H9 (cell line): ENCODE measurements around the gene SH2D2A. TPM values are rescaled to one million over a fixed set of nuclear protein-coding genes. Genes with fewer than 3 reads are reported as not detected.

Experiments used
- DNase-seq: peaks from one replicate; pipeline ENCODE4 v3.0.0-alpha.2; 2017
- H2AFZ ChIP-seq: one replicate; pipeline ENCODE4 v1.6.1; 2013; ENCODE audit warnings: mild to moderate bottlenecking, low read length, control low read depth, moderate library complexity
- H2AK5ac ChIP-seq: 2 replicates; pipeline ENCODE4 v1.6.1; 2013; ENCODE audit warnings: low read length, control low read depth, mixed read lengths; ENCODE audit not compliant: insufficient read length
- H2BK120ac ChIP-seq: one replicate; pipeline ENCODE4 v1.6.1; 2013; ENCODE audit warnings: low read depth, mild to moderate bottlenecking, low read length, control low read depth, inconsistent platforms; ENCODE audit not compliant: poor library complexity, severe bottlenecking
- H2BK12ac ChIP-seq: 2 replicates; pipeline ENCODE4 v1.6.1; 2013; ENCODE audit warnings: low read length, control low read depth, mixed read lengths, low read depth; ENCODE audit not compliant: insufficient read length
- H2BK15ac ChIP-seq: 2 replicates; pipeline ENCODE4 v1.6.1; 2013; ENCODE audit warnings: low read depth, low read length, control low read depth
- H2BK20ac ChIP-seq: one replicate; pipeline ENCODE4 v1.6.1; 2013; ENCODE audit warnings: low read depth, mild to moderate bottlenecking, low read length, control low read depth, inconsistent platforms; ENCODE audit not compliant: poor library complexity, severe bottlenecking
- H2BK5ac ChIP-seq: 2 replicates; pipeline ENCODE4 v1.6.1; 2013; ENCODE audit warnings: low read length, control low read depth, mixed read lengths; ENCODE audit not compliant: insufficient read length
- H3K14ac ChIP-seq: 2 replicates; pipeline ENCODE4 v1.6.1; 2013; ENCODE audit warnings: low read length, control low read depth; ENCODE audit not compliant: insufficient read depth
- H3K18ac ChIP-seq: 2 replicates; pipeline ENCODE4 v1.6.1; 2013; ENCODE audit warnings: low read depth, mild to moderate bottlenecking, mixed read lengths, low read length, control low read depth; ENCODE audit not compliant: insufficient read length
- H3K23ac ChIP-seq: 2 replicates; pipeline ENCODE4 v1.6.1; 2013; ENCODE audit warnings: low read length, control low read depth, mixed read lengths, low read depth; ENCODE audit not compliant: insufficient read length
- H3K23me2 ChIP-seq: 2 replicates; pipeline ENCODE4 v1.6.1; 2013; ENCODE audit warnings: low read depth, mild to moderate bottlenecking, mixed read lengths, low read length, control low read depth; ENCODE audit not compliant: insufficient read length, poor library complexity, severe bottlenecking
- H3K27ac ChIP-seq: 2 replicates; pipeline ENCODE4 v1.5.1; 2013; ENCODE audit warnings: low read length, control low read depth, mixed read lengths, low read depth; ENCODE audit not compliant: insufficient read length
- H3K27me3 ChIP-seq: 2 replicates; pipeline ENCODE4 v1.6.1; 2013; ENCODE audit warnings: low read length, control low read depth, inconsistent platforms; ENCODE audit not compliant: insufficient read depth
- H3K4ac ChIP-seq: 2 replicates; pipeline ENCODE4 v1.6.1; 2013; ENCODE audit warnings: low read depth, mild to moderate bottlenecking, control low read depth, inconsistent platforms, low read length, moderate library complexity
- H3K4me1 ChIP-seq: 2 replicates; pipeline ENCODE4 v1.6.1; 2013; ENCODE audit warnings: low read length, control low read depth, inconsistent platforms; ENCODE audit not compliant: insufficient read depth
- H3K4me2 ChIP-seq: 2 replicates; pipeline ENCODE4 v1.6.1; 2013; ENCODE audit warnings: low read length, control low read depth, mixed read lengths; ENCODE audit not compliant: insufficient read length, insufficient read depth
- H3K56ac ChIP-seq: 2 replicates; pipeline ENCODE4 v1.6.1; 2013; ENCODE audit warnings: low read depth, mild to moderate bottlenecking, mixed read lengths, low read length, control low read depth; ENCODE audit not compliant: insufficient read length
- H3K79me1 ChIP-seq: 2 replicates; pipeline ENCODE4 v1.6.1; 2013; ENCODE audit warnings: low read depth, mild to moderate bottlenecking, moderate library complexity, low read length, control low read depth, inconsistent platforms; ENCODE audit not compliant: insufficient read depth, poor library complexity, severe bottlenecking
- H3K79me2 ChIP-seq: 2 replicates; pipeline ENCODE4 v1.6.1; 2013; ENCODE audit warnings: low read length, control low read depth, inconsistent platforms; ENCODE audit not compliant: insufficient read depth
- H3K9ac ChIP-seq: 2 replicates; pipeline ENCODE4 v1.6.1; 2013; ENCODE audit warnings: low read length, control low read depth, mixed read lengths; ENCODE audit not compliant: insufficient read length; ENCODE audit errors: extremely low read depth
- H3K9me3 ChIP-seq: one replicate; pipeline ENCODE4 v1.6.1; 2013; ENCODE audit warnings: low read depth, low read length, inconsistent platforms; ENCODE audit not compliant: control insufficient read depth
- H3T11ph ChIP-seq: one replicate; pipeline ENCODE4 v1.6.1; 2013; ENCODE audit warnings: mild to moderate bottlenecking, low read length, control low read depth, inconsistent platforms
- H4K20me1 ChIP-seq: one replicate; pipeline ENCODE4 v1.6.1; 2013; ENCODE audit not compliant: control insufficient read depth, insufficient read length, insufficient read depth
- H4K5ac ChIP-seq: 2 replicates; pipeline ENCODE4 v1.6.1; 2013; ENCODE audit warnings: low read depth, mild to moderate bottlenecking, mixed read lengths, low read length, control low read depth; ENCODE audit not compliant: insufficient read length
- H4K8ac ChIP-seq: replicated peaks from 2 replicates; pipeline ENCODE4 v1.6.1; 2013; ENCODE audit warnings: low read length, control low read depth, mixed read lengths, low read depth; ENCODE audit not compliant: insufficient read length
- H4K91ac ChIP-seq: 2 replicates; pipeline ENCODE4 v1.6.1; 2013; ENCODE audit warnings: low read depth, mild to moderate bottlenecking, moderate library complexity, mixed read lengths, low read length, control low read depth; ENCODE audit not compliant: insufficient read length
- H3K27ac Mint-ChIP-seq, 3 experiments: 2 replicates in 2 of 3; 3 replicates in 1 of 3; pipeline ENCODE4 v1.8.0; 2020 to 2021; ENCODE audit warnings: mixed read lengths in 3 of 3, mild to moderate bottlenecking in 1 of 3, moderate library complexity in 1 of 3
- H3K27me3 Mint-ChIP-seq: 2 replicates; pipeline ENCODE4 v1.8.0; 2021; ENCODE audit warnings: low read depth, mild to moderate bottlenecking, moderate library complexity, mixed read lengths
- H3K36me3 Mint-ChIP-seq, 3 experiments: 2 replicates in 2 of 3; 3 replicates in 1 of 3; pipeline ENCODE4 v1.8.0; 2020 to 2021; ENCODE audit warnings: low read depth in 3 of 3, mixed read lengths in 3 of 3; ENCODE audit not compliant: insufficient read depth in 1 of 3
- H3K4me1 Mint-ChIP-seq, 2 experiments: 2 replicates each; pipeline ENCODE4 v1.8.0; 2020; ENCODE audit warnings: mixed read lengths in 2 of 2
- H3K4me3 Mint-ChIP-seq, 2 experiments: 2 replicates in 1 of 2; 3 replicates in 1 of 2; pipeline ENCODE4 v1.8.0; 2020 to 2021; ENCODE audit warnings: mild to moderate bottlenecking in 2 of 2, mixed read lengths in 2 of 2, moderate library complexity in 1 of 2
- H3K9me3 Mint-ChIP-seq, 2 experiments: 2 replicates in 1 of 2; 3 replicates in 1 of 2; pipeline ENCODE4 v1.8.0; 2020; ENCODE audit warnings: mild to moderate bottlenecking in 2 of 2, mixed read lengths in 2 of 2, moderate library complexity in 1 of 2
- WGBS: extraction: QIAGEN DNeasy Blood & Tissue Kit; methylation state at CpG from one replicate; pipeline ENCODE4 v1.1.7; 2013; ENCODE audit warnings: missing lambda C conversion rate, low lambda C conversion rate, mixed read lengths; ENCODE audit not compliant: insufficient read length; ENCODE audit errors: extremely low coverage; 5-methylcytosine and 5-hydroxymethylcytosine counted together
- total RNA-seq: library from RNA; stranded (reverse); gene quantifications from 2 replicates; pipeline ENCODE4 v1.2.1, GENCODE V29; 2021
- TF ChIP-seq, protein P1 (sequence below): fragments of 200-600 bp; sonication (generic); conservative IDR thresholded peaks from 3 replicates; pipeline ENCODE4 v1.8.0; 2021; ENCODE audit warnings: antibody characterized with exemption, mild to moderate bottlenecking

Gene SH2D2A
- total RNA-seq, 1 experiment from 2014 or later = 2.0 TPM

DNA sequence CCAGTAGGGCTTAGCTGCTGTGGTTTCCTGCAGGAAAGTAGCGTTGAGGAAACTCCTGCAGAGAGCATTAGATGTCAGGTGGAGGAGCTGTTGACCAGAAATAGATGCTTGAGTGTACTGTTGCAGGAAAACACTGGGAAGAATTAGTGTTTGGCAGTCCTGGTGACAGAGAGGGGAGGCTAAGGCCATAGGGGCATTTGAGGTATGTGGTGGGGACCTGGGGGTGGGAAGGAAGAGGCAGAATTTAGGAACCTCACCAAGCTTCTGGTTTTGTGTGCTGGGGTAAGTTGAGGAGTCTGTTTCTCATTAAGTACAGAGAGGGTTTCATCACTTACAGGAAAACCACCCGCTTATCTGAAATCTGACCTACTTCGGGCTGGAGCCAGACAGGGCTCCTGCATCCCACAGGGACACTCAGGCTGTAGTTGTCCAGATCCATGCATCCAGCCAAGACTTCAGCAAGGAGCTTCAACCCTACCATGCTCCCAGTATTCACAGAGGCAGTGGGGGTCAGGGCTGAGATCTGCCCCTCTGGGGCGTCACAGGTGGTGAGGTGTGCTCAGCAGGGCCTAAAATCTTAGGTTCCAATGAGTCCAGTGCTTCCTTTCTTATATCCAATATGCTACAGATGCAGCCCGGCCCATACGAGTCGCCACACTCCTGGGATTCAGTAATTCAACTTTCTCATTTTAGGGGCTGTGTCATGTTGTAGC is 15.1 kb downstream of the SH2D2A start:
- Mint-ChIP-seq H3K27me3 (no peaks in the 10 kb centered on the region; the same call in 1 of the 2 replicates), H3K4me1 (peaks cover 0 to 9% of the 10 kb centered on the region in 2 experiments; a peak in 2 of 4 replicates), H3K27ac (no peak overlapping the region), H3K36me3 (peaks cover 16 to 50% (median 29%) of the 10 kb centered on the region in 3 experiments; a peak in 6 of 7 replicates), H3K4me3 (no peak overlapping the region), H3K9me3 (no peaks in the 10 kb centered on the region)
- H2BK15ac ChIP-seq = no peak overlapping the region
- no peak overlapping the region for H4K91ac ChIP-seq
- H3K4me1 ChIP-seq = no peaks in the 10 kb centered on the region
- H3K27me3 ChIP-seq = no peaks in the 10 kb centered on the region
- H4K8ac ChIP-seq = no peak overlapping the region
- H3K4ac ChIP-seq = no peak overlapping the region
- H3K23me2 ChIP-seq = no peaks in the 10 kb centered on the region
- DNase-seq = no peak
- no peak overlapping the region for H3K27ac ChIP-seq
- no peak overlapping the region for H3T11ph ChIP-seq
- WGBS = no CpG with 5 or more reads among the region's 7 CpGs
- H3K18ac ChIP-seq = no peak overlapping the region
- no peak overlapping the region for H2BK120ac ChIP-seq
- no peak overlapping the region for H2BK5ac ChIP-seq
- H2BK12ac ChIP-seq = no peak overlapping the region
- H3K9me3 ChIP-seq = no peaks in the 10 kb centered on the region
- H2AK5ac ChIP-seq = no peak overlapping the region
- H3K79me2 ChIP-seq = no peaks in the 10 kb centered on the region
- no peak overlapping the region for H3K56ac ChIP-seq
- no peak overlapping the region for H3K14ac ChIP-seq
- no peak overlapping the region for H2AFZ ChIP-seq
- H3K4me2 ChIP-seq = no peak overlapping the region
- no peak overlapping the region for H2BK20ac ChIP-seq
- H3K9ac ChIP-seq = no peak overlapping the region
- TF ChIP-seq, protein P1, sequence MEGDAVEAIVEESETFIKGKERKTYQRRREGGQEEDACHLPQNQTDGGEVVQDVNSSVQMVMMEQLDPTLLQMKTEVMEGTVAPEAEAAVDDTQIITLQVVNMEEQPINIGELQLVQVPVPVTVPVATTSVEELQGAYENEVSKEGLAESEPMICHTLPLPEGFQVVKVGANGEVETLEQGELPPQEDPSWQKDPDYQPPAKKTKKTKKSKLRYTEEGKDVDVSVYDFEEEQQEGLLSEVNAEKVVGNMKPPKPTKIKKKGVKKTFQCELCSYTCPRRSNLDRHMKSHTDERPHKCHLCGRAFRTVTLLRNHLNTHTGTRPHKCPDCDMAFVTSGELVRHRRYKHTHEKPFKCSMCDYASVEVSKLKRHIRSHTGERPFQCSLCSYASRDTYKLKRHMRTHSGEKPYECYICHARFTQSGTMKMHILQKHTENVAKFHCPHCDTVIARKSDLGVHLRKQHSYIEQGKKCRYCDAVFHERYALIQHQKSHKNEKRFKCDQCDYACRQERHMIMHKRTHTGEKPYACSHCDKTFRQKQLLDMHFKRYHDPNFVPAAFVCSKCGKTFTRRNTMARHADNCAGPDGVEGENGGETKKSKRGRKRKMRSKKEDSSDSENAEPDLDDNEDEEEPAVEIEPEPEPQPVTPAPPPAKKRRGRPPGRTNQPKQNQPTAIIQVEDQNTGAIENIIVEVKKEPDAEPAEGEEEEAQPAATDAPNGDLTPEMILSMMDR = no peak
- no peaks in the 10 kb centered on the region for H3K79me1 ChIP-seq
- H4K5ac ChIP-seq = no peak overlapping the region
- no peak overlapping the region for H3K23ac ChIP-seq
- no peaks in the 10 kb centered on the region for H4K20me1 ChIP-seq
